Measurements from ENCODE around the gene GSTM2. TPM values are rescaled to one million over a fixed set of nuclear protein-coding genes. Genes with fewer than 3 reads are reported as not detected.

The GSTM2 gene
- total RNA-seq, 1 experiment from 2014 or later, result 10.2 TPM

DNA sequence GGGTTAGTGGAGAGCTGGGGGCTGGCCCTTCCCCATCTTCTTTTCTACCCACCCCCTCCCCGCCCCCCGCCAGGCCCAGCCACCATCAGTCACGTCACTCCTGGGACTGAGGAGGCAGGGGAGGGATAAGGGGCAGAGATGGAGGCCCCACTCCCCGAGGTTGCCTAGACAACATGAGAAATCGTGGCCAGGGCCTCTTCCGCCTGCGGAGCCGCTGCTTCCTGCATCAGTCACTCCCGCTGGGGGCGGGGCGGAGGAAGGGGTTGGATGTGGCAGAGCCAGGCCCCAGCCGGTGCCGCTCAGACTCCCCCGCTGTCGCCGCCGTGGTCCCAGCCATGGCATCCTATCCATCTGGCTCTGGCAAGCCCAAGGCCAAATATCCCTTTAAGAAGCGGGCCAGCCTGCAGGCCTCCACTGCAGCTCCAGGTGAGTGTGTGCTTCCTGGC lies 47.0 kb upstream of the GSTM2 start:
- peak; percentile 82 for ATAC-seq
- H3K4me1 ChIP-seq (ENCODE audit: control insufficient read depth, insufficient read depth, low read length), result peaks cover 15% of the 10 kb centered on the region
- CTCF ChIA-PET, result interaction anchor here (0.7 kb wide), 1 partner anchor 75 kb away, joined by 3 read pairs; no protein-coding TSS in a partner anchor
- peak overlapping the region; percentile 94 for H3K27ac ChIP-seq (ENCODE audit: low read length)
- H3K27me3 ChIP-seq (ENCODE audit: control insufficient read depth, insufficient read depth, low read length), result no peaks in the 10 kb centered on the region
- POLR2A ChIA-PET, result interaction anchor here (0.8 kb wide), 1 partner anchor 389 kb away, joined by 3 read pairs; no protein-coding TSS in a partner anchor
- no peak for DNase-seq (ENCODE audit: low read depth, low spot score)
- in situ Hi-C loops (cut with HindIII; ENCODE audit: low pct_unique_long_range_greater_than_20kb, low sequenced_read_pairs) (no loop called here), intact Hi-C loops (cut with micrococcal nuclease; ENCODE audit: unreplicated experiment) (loop anchor here (5.0 kb wide), 1 partner anchor 74 kb away; the partner anchor contains the start of gene GNAI3)
- peak overlapping the region; percentile 84 to 92 for H3K4me3 ChIP-seq (ENCODE audit: low read depth in 2 of 2, low read length in 2 of 2)
- H3K36me3 ChIP-seq (ENCODE audit: control insufficient read depth, insufficient read depth, low read length), result no peaks in the 10 kb centered on the region
- BruUV-seq (replicated peaks), result no TSS peak
- H3K9me3 ChIP-seq (ENCODE audit: control insufficient read depth, insufficient read depth, low read depth, low read length), result no peaks in the 10 kb centered on the region
- TF ChIP-seq, protein P1, sequence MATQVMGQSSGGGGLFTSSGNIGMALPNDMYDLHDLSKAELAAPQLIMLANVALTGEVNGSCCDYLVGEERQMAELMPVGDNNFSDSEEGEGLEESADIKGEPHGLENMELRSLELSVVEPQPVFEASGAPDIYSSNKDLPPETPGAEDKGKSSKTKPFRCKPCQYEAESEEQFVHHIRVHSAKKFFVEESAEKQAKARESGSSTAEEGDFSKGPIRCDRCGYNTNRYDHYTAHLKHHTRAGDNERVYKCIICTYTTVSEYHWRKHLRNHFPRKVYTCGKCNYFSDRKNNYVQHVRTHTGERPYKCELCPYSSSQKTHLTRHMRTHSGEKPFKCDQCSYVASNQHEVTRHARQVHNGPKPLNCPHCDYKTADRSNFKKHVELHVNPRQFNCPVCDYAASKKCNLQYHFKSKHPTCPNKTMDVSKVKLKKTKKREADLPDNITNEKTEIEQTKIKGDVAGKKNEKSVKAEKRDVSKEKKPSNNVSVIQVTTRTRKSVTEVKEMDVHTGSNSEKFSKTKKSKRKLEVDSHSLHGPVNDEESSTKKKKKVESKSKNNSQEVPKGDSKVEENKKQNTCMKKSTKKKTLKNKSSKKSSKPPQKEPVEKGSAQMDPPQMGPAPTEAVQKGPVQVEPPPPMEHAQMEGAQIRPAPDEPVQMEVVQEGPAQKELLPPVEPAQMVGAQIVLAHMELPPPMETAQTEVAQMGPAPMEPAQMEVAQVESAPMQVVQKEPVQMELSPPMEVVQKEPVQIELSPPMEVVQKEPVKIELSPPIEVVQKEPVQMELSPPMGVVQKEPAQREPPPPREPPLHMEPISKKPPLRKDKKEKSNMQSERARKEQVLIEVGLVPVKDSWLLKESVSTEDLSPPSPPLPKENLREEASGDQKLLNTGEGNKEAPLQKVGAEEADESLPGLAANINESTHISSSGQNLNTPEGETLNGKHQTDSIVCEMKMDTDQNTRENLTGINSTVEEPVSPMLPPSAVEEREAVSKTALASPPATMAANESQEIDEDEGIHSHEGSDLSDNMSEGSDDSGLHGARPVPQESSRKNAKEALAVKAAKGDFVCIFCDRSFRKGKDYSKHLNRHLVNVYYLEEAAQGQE (IDR thresholded peaks at IDR 0.05; ENCODE audit: insufficient read depth in 1 of 2, low read depth in 2 of 2, low read length in 1 of 2), result 0 out of 4 replicates have a peak, but pooled peaks of 1 of the 2 experiments have one; percentile 13
- no peak for TF ChIP-seq POLR2AphosphoS5 (IDR thresholded peaks at IDR 0.05; ENCODE audit: low read depth, low read length)

- TF ChIP-seq SIN3A (IDR thresholded peaks at IDR 0.05; ENCODE audit: borderline replicate concordance, insufficient read depth, low read depth, low read length), result no peak
- no peak for TF ChIP-seq TCF7L2 (IDR thresholded peaks at IDR 0.05; ENCODE audit: low read depth, low read length)
- TF ChIP-seq POLR2AphosphoS5 (IDR thresholded peaks at IDR 0.05; ENCODE audit: low read depth, low read length), result no peak
- no peak for TF ChIP-seq CTCF (IDR thresholded peaks at IDR 0.05)
- TF ChIP-seq, protein P1 (IDR thresholded peaks at IDR 0.05; ENCODE audit: insufficient read depth in 1 of 2, low read depth in 2 of 2, low read length in 1 of 2), result no peak
- Histone ChIP-seq H3K9me3 (ENCODE audit: control insufficient read depth, insufficient read depth, low read depth, low read length) (no peaks in the 10 kb centered on the region), H3K4me1 (ENCODE audit: control insufficient read depth, insufficient read depth, low read length) (peaks cover 15% of the 10 kb centered on the region), H3K36me3 (ENCODE audit: control insufficient read depth, insufficient read depth, low read length) (no peaks in the 10 kb centered on the region), H3K4me3 (ENCODE audit: low read depth in 2 of 2, low read length in 2 of 2) (peak overlapping the region; percentile 84 to 92), H3K27me3 (ENCODE audit: control insufficient read depth, insufficient read depth, low read length) (no peaks in the 10 kb centered on the region), H3K27ac (ENCODE audit: low read length) (no peak overlapping the region)
- DNase-seq (ENCODE audit: low read depth, low spot score), result no peak
- TSS peak; percentile 62 for BruUV-seq (replicated peaks)
- in situ Hi-C loops (cut with HindIII; ENCODE audit: low pct_unique_long_range_greater_than_20kb, low sequenced_read_pairs) (no loop called here), intact Hi-C loops (cut with micrococcal nuclease; ENCODE audit: unreplicated experiment) (loop anchor here (5.0 kb wide), 1 partner anchor 74 kb away; the partner anchor contains the start of gene GNAI3)
- ATAC-seq, result no peak
- POLR2A ChIA-PET, result no interaction called here
- CTCF ChIA-PET, result no interaction called here
Measured at GRCh38 chr1:109621379-109622136, 46.3 kb upstream of the GSTM2 start.

Data from Panc1 (cell line).